GM21423 (cell line): Measurements from ENCODE around the gene SGIP1.
"Not testable (repeated sequence)": the region's sequence is repeated elsewhere in the genome, so short reads cannot be mapped to it uniquely, and the experiment has no call there.

Source experiments
- ATAC-seq: cut with Tn5 transposase; IDR thresholded peaks from one replicate; pipeline ENCODE4 v1.9.1; 2021; ENCODE audit warnings: mild to moderate bottlenecking, moderate library complexity; ENCODE audit not compliant: unreplicated experiment

Gene SGIP1

DNA sequence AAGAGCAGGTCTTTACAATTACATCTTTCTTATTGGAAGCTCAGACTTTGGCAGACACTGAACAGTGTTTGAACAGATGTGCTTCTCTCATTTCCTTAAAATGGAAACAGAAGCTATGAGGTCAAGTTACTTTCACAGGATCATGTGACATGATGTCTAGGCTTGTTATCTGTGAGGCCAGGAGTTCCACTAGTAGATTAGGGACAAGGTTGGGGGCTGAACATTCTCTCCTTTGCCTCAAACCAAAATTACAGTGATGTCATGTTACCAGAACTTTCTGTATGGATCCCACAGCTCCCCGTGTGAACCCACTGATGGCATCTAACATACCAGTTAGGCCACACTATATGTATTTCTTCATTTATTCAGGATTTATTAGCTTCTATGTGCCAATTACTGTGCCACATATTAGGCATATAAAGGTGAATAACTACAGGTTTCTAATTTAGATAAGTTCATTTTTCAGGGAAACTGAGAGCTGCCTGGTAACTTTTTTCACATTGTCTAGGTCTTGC is 224.3 kb downstream of the SGIP1 start:
- peak; percentile 100 for ATAC-seq

DNA sequence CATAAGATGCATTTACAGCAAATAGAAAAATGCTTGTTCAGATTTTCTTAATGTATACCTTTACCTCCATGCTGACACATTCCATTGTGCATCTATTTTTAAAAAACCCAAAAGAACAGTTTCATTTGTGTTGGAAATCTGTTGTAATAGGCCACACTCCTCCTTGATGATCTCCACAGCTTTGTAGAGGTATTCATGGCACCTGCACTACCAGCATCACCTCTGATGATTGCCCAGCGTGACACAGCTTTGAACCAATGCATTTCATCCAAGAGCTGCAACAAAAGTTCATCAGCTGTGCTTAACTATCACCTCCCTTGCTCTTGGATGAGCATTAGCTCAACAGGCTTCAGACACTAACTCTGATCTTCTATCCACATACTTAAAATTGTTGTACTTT is 226.6 kb downstream of the SGIP1 start:
- no peak for ATAC-seq

DNA sequence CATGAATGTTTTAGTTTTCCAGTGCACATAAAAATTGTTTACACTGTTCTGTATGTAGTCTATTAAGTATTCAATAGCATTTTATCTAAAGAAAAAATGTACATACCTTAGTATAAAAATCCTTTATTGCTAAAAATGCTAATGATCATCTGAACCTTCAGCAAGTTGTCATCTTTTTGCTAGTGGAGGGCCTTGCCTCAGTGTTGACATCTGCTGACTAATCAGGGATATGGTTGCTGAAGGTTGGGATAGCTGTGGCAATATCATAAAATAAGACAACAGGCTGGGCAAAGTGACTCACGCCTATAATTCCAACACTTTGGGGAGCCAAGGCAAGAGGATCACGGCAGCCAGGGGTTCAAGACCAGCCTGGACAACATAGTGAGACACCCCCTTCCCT is 227.3 kb downstream of the SGIP1 start:
- ATAC-seq: no peak

DNA sequence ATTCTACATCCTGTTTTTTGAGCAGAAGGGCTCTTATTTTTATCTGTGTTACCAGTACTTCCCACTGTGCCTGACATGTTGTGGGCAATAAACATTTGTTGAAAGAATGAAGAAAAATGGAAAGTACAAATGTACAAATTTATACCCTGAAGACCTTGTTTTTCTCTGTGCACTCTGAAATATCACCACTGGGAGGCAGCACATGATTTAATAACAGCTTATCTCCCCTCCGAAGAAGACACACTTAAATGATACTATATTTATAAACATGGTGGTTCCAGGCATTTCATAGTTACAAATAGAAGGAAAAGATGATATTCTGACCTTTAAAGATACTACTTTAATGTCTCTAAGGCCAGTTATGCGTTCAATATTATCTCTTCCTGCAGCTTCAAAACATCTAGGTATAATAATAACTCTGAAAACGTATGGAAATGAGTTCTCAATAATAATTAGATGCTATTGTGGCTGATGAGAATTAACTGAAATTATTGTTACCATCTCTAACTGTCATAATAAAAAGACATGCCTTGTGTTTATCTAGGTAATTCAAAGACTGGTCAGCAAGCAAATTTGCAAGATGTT is 231.1 kb downstream of the SGIP1 start:
- no peak for ATAC-seq

DNA sequence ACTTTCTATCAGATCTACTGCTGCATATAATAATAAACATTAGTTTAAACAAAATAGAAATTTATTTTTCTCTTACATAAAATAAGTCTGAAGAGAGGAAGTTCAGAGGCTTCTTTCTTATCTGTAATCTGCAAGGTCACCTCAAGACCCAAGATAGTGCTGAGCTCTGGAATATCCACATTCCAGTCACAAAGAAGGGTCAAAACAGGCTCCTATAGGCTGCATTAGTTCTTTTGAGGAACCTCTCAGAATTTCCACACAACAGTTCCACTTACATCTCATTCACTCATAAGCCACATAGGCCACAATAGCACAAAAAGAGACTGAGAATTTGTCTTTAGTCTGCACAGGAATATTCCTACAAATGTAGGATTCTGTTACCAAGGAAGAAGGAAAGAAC is 233.7 kb downstream of the SGIP1 start:
- no peak for ATAC-seq

DNA sequence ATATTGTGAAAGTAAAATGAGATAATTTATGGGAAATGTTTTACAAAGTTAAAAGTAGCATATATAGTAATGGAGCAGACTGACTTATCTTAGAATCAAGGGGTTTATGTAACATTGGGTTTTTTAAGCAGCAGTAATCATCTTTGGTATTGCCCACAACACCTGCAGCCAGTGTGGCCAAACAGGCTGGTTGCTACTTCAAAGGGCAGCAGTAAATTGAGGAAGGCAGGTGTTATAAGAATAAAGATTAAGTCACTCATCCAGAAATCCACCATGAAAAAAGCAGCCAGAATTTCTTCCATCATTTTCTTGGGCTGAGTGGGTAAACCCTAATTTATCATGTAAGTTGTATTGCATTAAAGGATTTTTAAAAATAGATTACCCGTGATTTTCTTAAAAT is 235.0 kb downstream of the SGIP1 start:
- ATAC-seq: no peak

DNA sequence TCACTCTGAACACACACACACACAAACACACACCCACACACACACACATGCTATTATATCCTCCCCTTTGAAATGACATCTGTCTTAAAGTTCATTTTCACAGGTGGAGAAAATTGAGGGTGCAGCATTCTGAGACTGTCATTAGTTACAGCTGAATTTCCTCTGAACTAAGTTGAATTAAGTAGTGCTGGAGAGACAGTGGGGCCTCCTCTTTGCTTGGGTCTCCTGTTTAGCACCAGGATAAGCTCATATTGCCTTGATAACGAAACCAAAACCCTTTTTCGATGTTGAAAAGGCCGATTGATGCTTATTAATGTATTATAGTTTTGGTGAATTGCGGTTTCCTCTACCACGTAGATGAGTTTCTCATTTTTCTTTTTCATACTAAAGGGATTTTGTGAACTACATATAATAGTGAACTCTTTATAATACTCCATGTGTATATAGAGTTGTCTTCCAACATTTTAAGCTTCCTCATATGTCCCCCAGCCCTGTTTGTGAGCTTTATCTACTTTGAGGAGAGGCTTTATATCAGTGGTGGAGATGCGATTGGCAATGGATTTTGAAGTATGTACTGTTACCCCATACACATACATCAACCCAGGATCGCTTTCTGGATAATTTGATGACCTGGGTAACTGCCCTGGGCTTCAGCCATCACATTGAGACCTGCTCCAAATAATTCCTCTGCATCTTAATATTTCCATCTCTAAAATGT is 235.7 kb downstream of the SGIP1 start:
- ATAC-seq: no peak

DNA sequence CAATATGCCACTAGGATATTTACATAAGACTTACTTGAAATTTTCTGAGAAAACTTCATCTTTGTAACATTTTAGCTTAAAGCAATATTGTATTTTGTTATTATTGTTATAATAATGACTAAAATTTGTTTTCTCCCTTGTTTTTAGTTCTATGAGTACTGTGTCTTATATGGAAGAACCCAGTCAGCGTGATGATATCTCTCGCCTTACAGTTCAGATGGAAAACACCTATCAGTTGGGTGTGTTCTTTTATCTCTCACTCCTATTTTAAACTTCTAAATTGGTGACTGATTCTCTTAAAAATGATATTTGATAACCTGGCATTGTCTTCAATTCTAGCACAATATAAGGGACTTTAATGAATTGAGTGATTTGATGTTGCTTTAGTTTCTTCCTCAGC is 236.3 kb downstream of the SGIP1 start:
- ATAC-seq: no peak

DNA sequence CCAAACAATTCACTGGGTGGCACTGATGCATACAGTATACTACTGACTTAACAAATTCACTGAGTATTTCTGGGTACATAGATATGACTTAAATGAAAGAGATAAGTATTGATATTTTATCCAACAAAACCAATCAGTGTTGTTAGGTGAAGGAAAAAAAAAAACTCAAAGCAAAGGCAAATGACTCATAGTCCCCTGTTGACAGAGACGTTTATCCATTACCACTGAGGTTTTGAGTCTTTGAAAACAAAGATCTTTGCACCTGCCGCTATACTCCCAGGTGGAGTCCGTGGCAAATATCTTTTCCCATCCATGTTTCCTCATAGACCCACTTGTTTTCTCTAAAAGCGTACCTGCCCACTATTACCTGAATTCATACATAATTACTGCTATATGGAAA is 236.7 kb downstream of the SGIP1 start:
- ATAC-seq: no peak

DNA sequence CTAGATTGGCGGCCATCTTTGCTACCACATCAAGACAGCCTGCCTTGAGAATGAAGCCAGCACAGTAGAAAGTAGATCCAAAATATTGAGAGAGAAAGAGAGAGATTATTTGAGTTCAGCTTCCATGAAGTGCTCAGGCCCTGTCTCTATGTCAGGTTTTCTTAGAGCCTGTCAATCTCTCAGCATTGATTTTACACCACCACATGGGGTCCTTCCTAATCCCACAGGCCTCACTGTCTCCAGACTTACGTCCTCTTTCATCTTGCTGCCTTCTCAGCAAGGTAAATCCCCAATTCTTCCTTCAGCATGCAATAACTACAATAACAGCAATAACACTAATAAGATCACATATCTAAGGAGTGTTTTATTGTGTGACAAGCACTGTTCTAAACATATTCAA is 239.3 kb downstream of the SGIP1 start:
- ATAC-seq: no peak

DNA sequence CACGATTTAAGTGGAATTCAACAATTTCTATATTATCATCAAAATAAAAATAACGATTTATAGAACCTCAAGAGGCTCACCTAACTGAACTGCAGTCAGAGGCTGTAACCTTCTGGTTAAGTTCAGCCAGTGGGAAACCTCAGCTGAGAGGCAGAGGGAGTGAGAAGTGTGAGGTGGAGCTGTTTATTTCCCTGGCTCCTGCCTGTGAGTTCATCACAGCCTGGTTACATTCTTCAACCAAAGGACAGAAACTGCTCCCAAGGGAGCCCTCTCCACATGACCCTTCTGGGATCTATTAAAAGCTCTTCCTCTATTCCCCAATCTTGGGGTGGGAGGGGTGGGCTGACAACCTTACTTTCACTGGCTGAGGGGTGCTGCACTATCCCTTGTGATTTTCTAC is 240.5 kb downstream of the SGIP1 start:
- no peak for ATAC-seq

DNA sequence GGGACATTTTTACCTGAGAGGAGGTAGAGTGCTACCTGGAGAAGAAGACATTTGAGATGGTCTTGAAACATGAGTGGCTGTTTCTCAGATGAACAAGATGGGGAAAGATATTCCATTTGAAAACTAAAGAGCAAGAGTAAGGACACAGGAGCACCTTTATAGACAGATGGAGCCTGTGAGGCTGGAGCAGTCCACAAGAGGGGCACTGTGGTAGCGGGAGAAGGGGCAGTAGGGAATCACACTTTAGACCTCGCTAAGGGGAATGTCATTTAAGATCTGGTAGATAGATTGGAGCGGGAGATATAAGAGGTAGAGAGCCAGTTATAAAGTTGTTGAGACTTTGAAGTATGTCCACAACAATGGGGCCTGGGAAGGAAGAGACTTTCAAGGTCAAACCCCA is 241.7 kb downstream of the SGIP1 start:
- no peak for ATAC-seq

DNA sequence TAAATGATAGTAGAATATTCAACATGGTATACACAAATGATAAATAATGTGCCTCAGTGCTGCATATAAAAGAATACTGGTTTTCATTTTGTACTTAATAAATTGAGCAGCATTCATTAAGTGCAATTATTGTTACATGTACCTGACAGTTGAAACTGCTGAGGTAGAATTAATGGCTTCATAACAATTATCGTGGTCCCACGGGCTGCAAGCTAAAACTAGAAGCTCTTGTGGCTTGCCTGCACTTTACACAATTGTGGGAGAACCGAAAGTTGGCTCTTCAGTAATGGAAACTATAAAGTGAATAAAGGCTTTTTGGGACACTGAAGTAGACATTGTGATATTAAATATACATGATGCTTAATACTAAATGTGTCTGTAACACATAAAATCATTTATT is 243.9 kb downstream of the SGIP1 start:
- ATAC-seq: no peak

DNA sequence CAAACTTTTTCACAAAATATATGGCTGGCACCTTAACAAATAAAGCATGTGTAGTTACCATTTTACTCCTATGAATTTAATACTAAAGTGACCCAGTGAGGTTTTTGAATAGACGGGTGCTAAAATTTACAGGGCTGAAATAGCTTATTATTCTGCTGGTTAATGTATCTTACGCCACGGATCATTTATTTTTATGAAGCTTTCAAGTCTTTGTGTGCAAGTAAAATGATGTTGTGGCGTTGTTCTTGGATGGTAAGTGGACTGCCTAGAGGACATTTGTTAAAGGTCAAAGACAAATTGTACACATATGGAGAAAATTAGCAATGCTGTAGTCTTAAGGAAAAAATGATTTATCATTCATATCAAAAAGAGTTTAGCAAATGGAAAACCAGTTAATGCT is 244.3 kb downstream of the SGIP1 start:
- no peak for ATAC-seq

DNA sequence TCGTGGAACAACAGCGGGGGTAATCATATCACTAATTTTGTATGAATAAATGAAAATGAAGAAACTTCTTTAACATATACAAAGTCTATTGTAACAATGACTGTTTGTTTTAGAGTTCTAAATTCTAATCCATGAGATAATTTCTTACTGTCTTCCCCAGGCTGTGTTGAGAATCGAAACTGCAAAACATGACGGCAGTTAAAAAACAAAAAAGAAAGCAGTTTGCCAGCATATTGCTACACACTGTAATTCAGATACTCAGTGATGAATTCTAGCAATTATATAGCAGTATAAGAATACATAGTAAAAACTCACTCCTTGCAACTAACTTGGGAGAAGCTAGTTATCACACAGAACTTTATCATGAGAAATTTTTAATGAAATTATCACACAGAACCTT is 245.0 kb downstream of the SGIP1 start:
- ATAC-seq: no peak

DNA sequence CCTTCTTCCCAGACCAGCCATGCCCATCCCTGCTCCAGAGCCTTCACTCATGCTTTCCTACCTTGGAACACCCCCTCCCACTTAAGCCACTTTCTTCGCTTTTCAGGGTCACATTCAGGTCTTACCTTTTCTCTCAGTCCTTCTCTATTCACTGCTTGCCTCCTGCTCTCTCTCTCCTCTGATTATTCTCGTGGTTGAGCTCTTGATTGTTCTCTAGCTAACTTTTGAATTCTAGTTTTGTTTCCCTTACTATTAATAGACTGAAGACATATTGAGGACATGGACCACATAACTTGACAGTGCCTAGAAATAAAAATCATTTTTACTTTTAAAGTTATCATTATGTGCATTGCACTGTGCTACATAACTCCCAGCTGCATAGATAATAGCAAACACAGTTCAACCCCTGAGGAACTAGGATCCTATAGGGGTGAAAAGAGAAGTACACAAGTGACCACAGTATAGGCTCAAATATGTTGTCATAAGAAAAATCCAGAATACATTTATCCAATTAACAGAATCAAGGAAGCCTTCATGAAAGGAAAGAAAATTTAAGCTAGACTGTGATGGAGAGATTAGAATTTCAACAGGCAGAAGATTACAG is 245.6 kb downstream of the SGIP1 start:
- no peak for ATAC-seq

DNA sequence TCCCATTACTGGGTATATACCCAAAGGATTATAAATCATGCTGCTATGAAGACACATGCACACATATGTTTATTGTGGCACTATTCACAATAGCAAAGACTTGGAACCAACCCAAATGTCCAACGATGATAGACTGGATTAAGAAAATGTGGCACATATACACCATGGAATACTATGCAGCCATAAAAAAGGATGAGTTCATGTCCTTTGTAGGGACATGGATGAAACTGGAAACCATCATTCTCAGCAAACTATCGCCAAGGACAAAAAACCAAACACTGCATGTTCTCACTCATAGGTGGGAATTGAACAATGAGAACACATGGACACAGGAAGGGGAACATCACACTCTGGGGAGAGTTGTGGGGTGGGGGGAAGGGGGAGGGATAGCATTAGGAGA is 251.8 kb downstream of the SGIP1 start:
- not testable (repeated sequence) for ATAC-seq

DNA sequence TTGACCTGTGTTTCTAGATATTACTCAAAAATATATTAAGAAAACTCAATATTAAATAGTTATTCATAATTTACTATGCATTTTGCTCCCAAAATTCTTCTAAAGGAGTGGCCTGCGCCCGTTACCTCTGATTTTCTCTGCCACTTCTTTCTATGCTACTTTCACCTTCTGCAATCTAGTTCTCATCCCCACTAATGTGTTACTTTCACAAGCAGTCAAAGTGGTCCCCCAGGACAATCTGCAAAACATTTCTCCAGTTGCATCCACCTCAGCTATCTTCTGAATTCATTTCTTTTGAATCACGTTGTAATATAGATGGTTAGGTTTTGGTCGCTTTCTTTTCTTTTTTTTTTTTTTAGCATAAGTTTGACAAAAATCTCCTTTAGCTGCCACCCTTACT is 253.7 kb downstream of the SGIP1 start:
- no peak for ATAC-seq

DNA sequence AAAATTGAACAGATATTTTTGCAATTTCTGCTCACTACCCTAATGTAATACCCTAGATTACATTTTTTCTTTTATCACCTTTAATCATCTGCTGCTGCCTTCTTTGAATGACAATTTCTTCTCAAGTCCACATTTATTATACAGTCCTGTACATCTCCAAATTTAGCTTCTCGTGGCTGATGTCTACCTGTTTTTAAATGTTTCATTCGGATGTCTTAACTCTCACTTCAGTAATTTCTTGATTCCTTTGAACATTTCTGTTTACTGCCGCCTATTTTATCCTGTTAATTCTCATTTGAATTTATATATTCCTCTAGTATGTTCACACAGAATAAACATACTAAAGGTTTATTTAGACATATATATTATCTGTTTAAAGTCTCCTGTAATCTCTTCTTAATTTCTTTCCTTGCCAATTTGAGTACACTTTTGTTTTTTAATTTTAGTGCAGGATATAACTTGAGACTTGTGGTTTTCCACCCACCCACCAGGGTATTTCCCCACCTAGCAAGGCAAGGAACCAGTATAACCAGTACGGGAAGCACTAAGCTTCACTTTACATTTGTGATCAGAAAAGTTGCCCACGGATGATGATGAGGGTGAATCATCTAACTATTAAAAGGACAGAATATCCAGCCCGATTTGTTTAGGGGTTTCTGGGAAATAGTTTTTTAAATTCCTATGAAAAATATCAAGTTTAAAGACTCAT is 254.4 kb downstream of the SGIP1 start:
- ATAC-seq: peak; percentile 80

DNA sequence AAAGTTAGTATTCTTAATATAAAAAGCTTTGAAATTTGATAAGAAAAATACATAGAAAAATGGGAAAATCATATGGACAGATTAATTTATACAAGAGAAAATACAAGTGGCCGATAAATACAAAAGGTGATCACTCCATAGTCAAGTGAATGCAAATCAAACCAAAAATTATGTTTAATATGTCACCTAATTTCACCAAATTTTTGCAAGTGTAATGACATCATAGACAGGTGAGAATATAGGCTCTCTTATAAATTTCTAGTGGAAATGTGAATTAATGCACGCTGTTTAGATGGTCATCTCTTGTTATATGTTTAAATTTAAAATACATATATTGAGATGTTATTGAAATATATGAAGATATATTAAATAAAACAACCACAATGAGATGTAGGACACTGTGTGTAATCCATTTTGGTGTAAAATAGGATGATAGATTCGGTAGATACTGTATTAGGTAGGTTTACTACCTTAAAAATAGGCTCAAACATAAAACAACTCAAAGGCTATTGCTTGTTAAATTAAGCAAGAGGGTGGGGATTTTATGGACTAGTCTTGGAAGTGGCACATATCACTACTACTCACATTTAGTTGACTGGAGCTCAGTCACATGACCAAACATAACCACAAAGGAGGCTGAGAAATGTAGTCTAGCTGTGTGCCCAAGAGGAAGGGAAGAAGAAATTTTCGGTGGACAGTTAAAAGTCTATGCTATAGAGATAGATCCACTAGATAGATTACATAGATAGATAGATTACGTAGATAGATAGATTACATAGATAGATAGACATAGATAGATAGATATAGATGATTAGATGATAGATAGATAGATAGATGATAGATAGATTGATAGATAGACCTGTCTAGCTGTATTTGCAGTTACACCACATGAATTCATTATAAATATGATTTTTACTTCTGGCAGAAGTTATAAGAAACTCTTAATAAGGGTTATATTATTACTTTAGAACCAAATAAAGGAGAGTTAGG is 258.0 kb downstream of the SGIP1 start:
- no peak for ATAC-seq

DNA sequence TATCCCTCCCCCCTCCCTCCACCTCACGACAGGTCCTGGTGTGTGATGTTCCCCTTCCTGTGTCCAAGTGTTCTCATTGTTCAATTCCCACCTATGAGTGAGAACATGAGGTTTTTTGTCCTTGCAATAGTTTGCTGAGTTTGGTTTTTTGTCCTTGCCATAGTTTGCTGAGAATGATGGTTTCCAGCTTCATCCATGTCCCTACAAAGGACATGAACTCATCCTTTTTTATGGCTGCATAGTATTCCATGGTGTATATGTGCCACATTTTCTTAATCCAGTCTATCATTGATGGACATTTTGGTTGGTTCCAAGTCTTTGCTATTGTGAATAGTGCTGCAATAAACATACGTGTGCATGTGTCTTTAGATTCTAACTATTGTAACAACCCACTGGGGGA is 261.9 kb downstream of the SGIP1 start:
- ATAC-seq: not testable (repeated sequence)
